B cell (primary cell): ENCODE data around the gene RAX2. TPM values are rescaled to one million over a fixed set of nuclear protein-coding genes. Genes with fewer than 3 reads are reported as not detected.

Experiments used
- ATAC-seq: fragments of 200-7000 bp; cut with Tn5 transposase; one replicate; pipeline ENCODE4 v1.10.0; 2021; ENCODE audit warnings: low read depth, mild to moderate bottlenecking, moderate number of reproducible peaks, moderate library complexity
- CTCF ChIA-PET: fragments of 350-600 bp; sonication (Branson Sonifier 250); formaldehyde crosslinking; loops from one replicate; lab custom pipeline; 2021; ENCODE audit warnings: antibody characterized with exemption, inconsistent platforms; lab: Charles Lee
- POLR2A ChIA-PET: fragments of 350-600 bp; sonication (Branson Sonifier 250); formaldehyde crosslinking; loops from one replicate; lab custom pipeline; 2021; ENCODE audit warnings: antibody characterized with exemption; lab: Charles Lee
- DNase-seq: peaks from one replicate; pipeline ENCODE4 v3.0.0; 2013
- H2AFZ ChIP-seq: 2 replicates; pipeline ENCODE4 v1.6.1; 2012; ENCODE audit warnings: mild to moderate bottlenecking, low read depth, low read length; ENCODE audit not compliant: insufficient read depth, poor library complexity, severe bottlenecking
- H3K27ac ChIP-seq, 2 donors: 1 replicate in 1 of 2; 2 replicates in 1 of 2; pipeline ENCODE4 v1.5.1; 2012 to 2013; ENCODE audit warnings: low read length in 2 of 2, mild to moderate bottlenecking in 2 of 2, moderate library complexity in 1 of 2
- H3K27me3 ChIP-seq, 4 experiments: fragments of 200-600 bp in 1 of 4; sonication (generic) in 1 of 4; replicated peaks in 1 of 4; 1 replicate in 2 of 4; 2 replicates in 2 of 4; pipeline versions ENCODE4 v1.6.1 to v1.7.0; 2013 to 2016; ENCODE audit warnings: low read length in 3 of 4, mild to moderate bottlenecking in 2 of 4, mixed read lengths in 1 of 4, moderate library complexity in 1 of 4; ENCODE audit not compliant: insufficient read depth in 4 of 4, control insufficient read depth in 3 of 4; ENCODE audit errors: control extremely low read depth in 1 of 4
- H3K36me3 ChIP-seq, 2 experiments: replicated peaks in 1 of 2; 1 replicate in 1 of 2; 2 replicates in 1 of 2; pipeline versions ENCODE4 v1.6.1 to v1.7.1; 2013; ENCODE audit warnings: low read length in 1 of 2; ENCODE audit not compliant: insufficient read depth in 2 of 2, control insufficient read depth in 1 of 2; ENCODE audit errors: control extremely low read depth in 1 of 2, extremely low read depth in 1 of 2
- H3K4me1 ChIP-seq, 2 donors: fragments of 200-600 bp in 1 of 2; sonication (generic) in 1 of 2; 1 replicate in 1 of 2; 2 replicates in 1 of 2; pipeline versions ENCODE4 v1.5.1 to v1.6.1; 2013 to 2017; ENCODE audit warnings: low read length in 2 of 2; ENCODE audit not compliant: control insufficient read depth in 2 of 2, insufficient read depth in 2 of 2
- H3K4me2 ChIP-seq: replicated peaks from 2 replicates; pipeline ENCODE3; 2012; ENCODE audit warnings: mild to moderate bottlenecking, low read depth, low read length; ENCODE audit not compliant: poor library complexity, severe bottlenecking
- H3K4me3 ChIP-seq, 5 experiments: fragments of 200-600 bp in 1 of 5; sonication (generic) in 1 of 5; 1 replicate in 3 of 5; 2 replicates in 2 of 5; pipeline versions ENCODE4 v1.5.1 to v1.7.0; 2011 to 2016; ENCODE audit warnings: low read length in 4 of 5, mild to moderate bottlenecking in 4 of 5, low read depth in 2 of 5, control low read depth in 1 of 5, moderate library complexity in 1 of 5; ENCODE audit not compliant: insufficient read depth in 1 of 5; ENCODE audit errors: control extremely low read depth in 1 of 5, extremely low read depth in 1 of 5
- H3K79me2 ChIP-seq: fragments of 200-600 bp; sonication (generic); one replicate; pipeline ENCODE4 v1.6.0; 2016; ENCODE audit warnings: low read length; ENCODE audit not compliant: control insufficient read depth, insufficient read depth
- H3K9ac ChIP-seq: fragments of 200-600 bp; sonication (generic); 2 replicates; pipeline ENCODE4 v1.6.1; 2017; ENCODE audit warnings: mild to moderate bottlenecking, low read length, moderate library complexity
- H3K9me3 ChIP-seq, 3 donors: one replicate each; pipeline versions ENCODE4 v1.6.1 to v1.7.1; 2013; ENCODE audit warnings: low read length in 2 of 3; ENCODE audit not compliant: control insufficient read depth in 2 of 3, insufficient read depth in 1 of 3; ENCODE audit errors: control extremely low read depth in 1 of 3
- H4K20me1 ChIP-seq: 2 replicates; pipeline ENCODE4 v1.6.0; 2012; ENCODE audit warnings: mild to moderate bottlenecking, low read length; ENCODE audit not compliant: insufficient read depth, control insufficient read depth, poor library complexity, severe bottlenecking
- H3K27ac Mint-ChIP-seq: one replicate; pipeline ENCODE4 v1.8.0; 2021; ENCODE audit warnings: mixed read lengths
- H3K27me3 Mint-ChIP-seq: one replicate; pipeline ENCODE4 v1.8.0; 2021; ENCODE audit warnings: mixed read lengths
- H3K4me1 Mint-ChIP-seq: one replicate; pipeline ENCODE4 v1.8.0; 2021; ENCODE audit warnings: mixed read lengths
- H3K4me3 Mint-ChIP-seq: one replicate; pipeline ENCODE4 v1.8.0; 2021; ENCODE audit warnings: mixed read lengths
- H3K9me3 Mint-ChIP-seq: one replicate; pipeline ENCODE4 v1.8.0; 2022; ENCODE audit warnings: mixed read lengths; ENCODE audit not compliant: insufficient read depth
- EZH2 ChIP-seq: IDR thresholded peaks from 2 replicates; pipeline ENCODE4 v1.6.1; 2012; ENCODE audit warnings: borderline replicate concordance, low read depth, mild to moderate bottlenecking, moderate library complexity, low read length; ENCODE audit not compliant: insufficient read depth, poor library complexity, severe bottlenecking
- WGBS: methylation state at CpG from one replicate; pipeline ENCODE4 v1.1.5; 2013; ENCODE audit warnings: missing lambda C conversion rate; ENCODE audit not compliant: insufficient coverage; 5-methylcytosine and 5-hydroxymethylcytosine counted together
- intact Hi-C: fragments of 100-400 bp; cut with micrococcal nuclease; formaldehyde crosslinking; loops from one replicate; pipeline ENCODE4 v1.10.0; 2022
- polyA plus RNA-seq: library from polyadenylated mRNA; depleted of rRNA; stranded (reverse); fragments of >200 nt; gene quantifications from 2 replicates; pipeline ENCODE4 v1.2.3, GENCODE V29; 2012
- total RNA-seq, 2 donors: library from RNA; stranded (reverse); fragments of 120-200 nt in 1 of 2; gene quantifications; 1 replicate in 1 of 2; 2 replicates in 1 of 2; pipeline versions ENCODE4 v1.2.3 to v1.2.4, GENCODE V29; 2013 to 2022
- TF ChIP-seq, protein P1 (sequence below): fragments of 200-600 bp; IDR thresholded peaks from one replicate; pipeline ENCODE4 v1.8.0; 2022; ENCODE audit warnings: antibody characterized with exemption, mild to moderate bottlenecking

The RAX2 gene
- total and polyA plus RNA-seq, 2 donors (not counting 1 experiment from before 2014, with no cell fraction given), result not detected

DNA sequence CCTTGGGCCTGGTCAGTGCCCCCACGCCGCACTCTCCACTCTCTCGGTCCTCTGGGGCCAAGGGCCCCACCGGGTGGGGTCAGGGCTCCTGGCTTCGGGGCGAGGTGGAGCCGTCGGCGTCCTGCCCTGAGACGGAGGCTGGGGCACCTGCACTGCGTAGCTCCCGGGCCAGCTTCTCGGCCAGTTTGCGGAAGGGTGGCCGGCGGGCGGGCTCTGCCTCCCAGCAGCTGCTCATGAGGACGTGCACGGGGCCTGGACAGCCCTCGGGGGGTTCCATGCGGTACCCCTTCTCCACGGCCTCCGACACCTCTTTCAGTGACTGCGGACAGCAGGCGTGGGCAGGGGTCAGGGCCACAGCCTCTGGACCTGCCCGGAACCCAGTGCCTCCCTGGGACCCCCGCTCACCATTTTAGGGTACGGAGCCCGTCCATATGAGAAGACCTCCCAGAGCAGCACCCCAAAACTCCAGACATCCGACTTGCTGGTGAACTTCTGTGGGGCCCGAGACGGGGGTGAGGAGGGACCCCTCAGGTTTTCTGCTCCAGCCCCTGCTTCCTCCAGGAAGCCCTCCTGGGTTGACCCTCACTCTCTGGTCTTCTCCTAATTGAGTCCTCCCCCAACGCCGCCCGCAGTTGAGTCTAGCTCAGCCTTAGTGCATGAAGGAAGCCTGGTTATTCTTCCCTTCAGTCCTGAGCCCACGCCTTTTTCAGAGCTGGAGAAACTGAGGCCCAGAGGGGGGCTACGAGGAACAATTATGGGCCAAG is 6.3 kb upstream of the RAX2 start:
- H3K27ac Mint-ChIP-seq, result no peak overlapping the region
- TF ChIP-seq, protein P1, sequence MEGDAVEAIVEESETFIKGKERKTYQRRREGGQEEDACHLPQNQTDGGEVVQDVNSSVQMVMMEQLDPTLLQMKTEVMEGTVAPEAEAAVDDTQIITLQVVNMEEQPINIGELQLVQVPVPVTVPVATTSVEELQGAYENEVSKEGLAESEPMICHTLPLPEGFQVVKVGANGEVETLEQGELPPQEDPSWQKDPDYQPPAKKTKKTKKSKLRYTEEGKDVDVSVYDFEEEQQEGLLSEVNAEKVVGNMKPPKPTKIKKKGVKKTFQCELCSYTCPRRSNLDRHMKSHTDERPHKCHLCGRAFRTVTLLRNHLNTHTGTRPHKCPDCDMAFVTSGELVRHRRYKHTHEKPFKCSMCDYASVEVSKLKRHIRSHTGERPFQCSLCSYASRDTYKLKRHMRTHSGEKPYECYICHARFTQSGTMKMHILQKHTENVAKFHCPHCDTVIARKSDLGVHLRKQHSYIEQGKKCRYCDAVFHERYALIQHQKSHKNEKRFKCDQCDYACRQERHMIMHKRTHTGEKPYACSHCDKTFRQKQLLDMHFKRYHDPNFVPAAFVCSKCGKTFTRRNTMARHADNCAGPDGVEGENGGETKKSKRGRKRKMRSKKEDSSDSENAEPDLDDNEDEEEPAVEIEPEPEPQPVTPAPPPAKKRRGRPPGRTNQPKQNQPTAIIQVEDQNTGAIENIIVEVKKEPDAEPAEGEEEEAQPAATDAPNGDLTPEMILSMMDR, result no peak
- TF ChIP-seq EZH2, result no peak
- Histone ChIP-seq H3K9ac (no peak overlapping the region), H3K79me2 (no peaks in the 10 kb centered on the region), H3K4me1 (no peaks in the 10 kb centered on the region), H3K9me3 (peaks cover 0 to 31% (median 21%) of the 10 kb centered on the region in 3 donors), H3K27me3 (no peaks in the 10 kb centered on the region), H4K20me1 (no peaks in the 10 kb centered on the region), H3K36me3 (no peaks in the 10 kb centered on the region), H3K4me2 (no peak overlapping the region), H2AFZ (no peak overlapping the region), H3K4me3 (no peak overlapping the region), H3K27ac (no peak overlapping the region)
- DNase-seq, result no peak
- CTCF ChIA-PET, result no interaction called here
- ATAC-seq, result no peak
- intact Hi-C loops, result no loop called here
- POLR2A ChIA-PET, result no interaction called here
- H3K4me1 Mint-ChIP-seq, result peaks cover 3% of the 10 kb centered on the region
- H3K9me3 Mint-ChIP-seq, result peaks cover 12% of the 10 kb centered on the region
- 97% methylated on average over 37 of the region's 37 CpGs for WGBS
- H3K27me3 Mint-ChIP-seq, result no peaks in the 10 kb centered on the region
- H3K4me3 Mint-ChIP-seq, result no peak overlapping the region

GRCh38 chr19:3776479-3777040 is 4.5 kb upstream of the RAX2 start:
- intact Hi-C loops, result no loop called here
- Histone ChIP-seq H3K27me3 (no peaks in the 10 kb centered on the region), H3K4me3 (no peak overlapping the region), H3K4me2 (no peak overlapping the region), H3K4me1 (no peaks in the 10 kb centered on the region), H3K27ac (no peak overlapping the region), H2AFZ (no peak overlapping the region), H3K9ac (no peak overlapping the region), H4K20me1 (no peaks in the 10 kb centered on the region), H3K9me3 (peaks cover 0 to 16% (median 10%) of the 10 kb centered on the region in 3 donors), H3K36me3 (no peaks in the 10 kb centered on the region), H3K79me2 (no peaks in the 10 kb centered on the region)
- DNase-seq, result no peak
- ChIA-PET CTCF (no interaction called here), POLR2A (no interaction called here)
- H3K4me3 Mint-ChIP-seq, result no peak overlapping the region
- WGBS, result 91% methylated on average over 1 of the region's 1 CpG
- no peak for ATAC-seq
- H3K9me3 Mint-ChIP-seq, result peaks cover 7% of the 10 kb centered on the region
- no peaks in the 10 kb centered on the region for H3K4me1 Mint-ChIP-seq
- H3K27ac Mint-ChIP-seq, result no peak overlapping the region
- TF ChIP-seq, protein P1, result no peak
- TF ChIP-seq EZH2, result no peak
- H3K27me3 Mint-ChIP-seq, result no peaks in the 10 kb centered on the region
